OCI-LY1 (cell line): ENCODE measurements around the gene STPG4.

Experiments
- H2AFZ ChIP-seq: fragments of 200-600 bp; sonication (generic), shearing (Covaris generic); 2 replicates; pipeline ENCODE4 v1.6.0; 2014; ENCODE audit warnings: antibody characterized with exemption, mild to moderate bottlenecking, low read length
- H3F3A ChIP-seq: fragments of 200-600 bp; sonication (generic), shearing (Covaris generic); 2 replicates; pipeline ENCODE4 v1.6.0; 2014; ENCODE audit warnings: mild to moderate bottlenecking, antibody characterized with exemption, low read length, moderate library complexity; ENCODE audit not compliant: insufficient read depth
- H3K27ac ChIP-seq: fragments of 200-600 bp; sonication (generic); 2 replicates; pipeline ENCODE4 v1.5.1; 2014; ENCODE audit warnings: low read length, mixed run types, mild to moderate bottlenecking, low read depth; ENCODE audit not compliant: poor library complexity, severe bottlenecking
- H3K27me3 ChIP-seq: fragments of 200-600 bp; sonication (generic); 2 replicates; pipeline ENCODE4 v1.6.0; 2014; ENCODE audit warnings: antibody characterized with exemption, mild to moderate bottlenecking, low read length, moderate library complexity; ENCODE audit not compliant: insufficient read depth
- H3K36me3 ChIP-seq: fragments of 200-600 bp; sonication (generic); 2 replicates; pipeline ENCODE4 v1.6.1; 2014; ENCODE audit warnings: mild to moderate bottlenecking, antibody characterized with exemption, low read length, moderate library complexity, mixed read lengths; ENCODE audit not compliant: insufficient read depth
- H3K4me1 ChIP-seq: fragments of 200-600 bp; sonication (generic); 2 replicates; pipeline ENCODE4 v1.5.1; 2014; ENCODE audit warnings: mild to moderate bottlenecking, low read length, moderate library complexity; ENCODE audit not compliant: insufficient read depth, severe bottlenecking
- H3K4me2 ChIP-seq: fragments of 200-600 bp; sonication (generic), shearing (Covaris generic); 2 replicates; pipeline ENCODE4 v1.6.1; 2014; ENCODE audit warnings: low read length
- H3K4me3 ChIP-seq: fragments of 200-600 bp; sonication (generic); 2 replicates; pipeline ENCODE4 v1.5.1; 2014; ENCODE audit warnings: low read length, low read depth, mild to moderate bottlenecking, mixed read lengths; ENCODE audit not compliant: poor library complexity, severe bottlenecking
- H3K79me2 ChIP-seq: fragments of 200-600 bp; shearing (Covaris generic); 2 replicates; pipeline ENCODE4 v1.6.1; 2016; ENCODE audit warnings: mixed run types, low read length, mixed read lengths; ENCODE audit not compliant: insufficient read depth
- H3K9ac ChIP-seq: fragments of 200-600 bp; sonication (generic), shearing (Covaris generic); 2 replicates; pipeline ENCODE4 v1.6.1; 2014; ENCODE audit warnings: mild to moderate bottlenecking, low read length, mixed read lengths
- H3K9me2 ChIP-seq: fragments of 200-600 bp; sonication (generic), shearing (Covaris generic); 2 replicates; pipeline ENCODE4 v1.6.1; 2014; ENCODE audit warnings: low read depth, mild to moderate bottlenecking, low read length, mixed read lengths
- H3K9me3 ChIP-seq: fragments of 200-600 bp; shearing (Covaris generic); 2 replicates; pipeline ENCODE4 v1.6.1; 2014; ENCODE audit warnings: low read length, mixed read lengths
- H4K20me1 ChIP-seq: fragments of 200-600 bp; sonication (generic), shearing (Covaris generic); 2 replicates; pipeline ENCODE4 v1.6.0; 2016; ENCODE audit warnings: mild to moderate bottlenecking, low read length; ENCODE audit not compliant: insufficient read depth
- EZH2 ChIP-seq: fragments of 200-600 bp; sonication (generic), shearing (Covaris generic); IDR thresholded peaks from 2 replicates; pipeline ENCODE4 v1.8.0; 2017; ENCODE audit warnings: borderline replicate concordance, mixed run types, mild to moderate bottlenecking, antibody characterized with exemption, low read length, moderate library complexity, mixed read lengths
- TF ChIP-seq, protein P1 (sequence below): fragments of 200-600 bp; sonication (generic), shearing (Covaris generic); IDR thresholded peaks from 2 replicates; pipeline ENCODE4 v1.5.1; 2017; ENCODE audit warnings: mild to moderate bottlenecking, antibody characterized with exemption, low read length, moderate library complexity, mixed read lengths

Gene STPG4

GRCh38 chr2:47177043-47177565 lies 22.0 kb upstream of the STPG4 start:
- Histone ChIP-seq H3K9ac (peak overlapping the region; percentile 99), H3F3A (no peaks in the 10 kb centered on the region), H3K4me3 (peak overlapping the region; percentile 96), H3K4me1 (peaks cover 37% of the 10 kb centered on the region), H3K9me2 (no peaks in the 10 kb centered on the region), H3K79me2 (peaks cover 40% of the 10 kb centered on the region), H3K27me3 (no peaks in the 10 kb centered on the region), H2AFZ (peak overlapping the region; percentile 45), H3K36me3 (peaks cover 34% of the 10 kb centered on the region), H3K27ac (peak overlapping the region; percentile 93), H3K4me2 (peak overlapping the region; percentile 82), H4K20me1 (no peaks in the 10 kb centered on the region), H3K9me3 (no peaks in the 10 kb centered on the region)
- no peak for TF ChIP-seq EZH2
- TF ChIP-seq, protein P1, sequence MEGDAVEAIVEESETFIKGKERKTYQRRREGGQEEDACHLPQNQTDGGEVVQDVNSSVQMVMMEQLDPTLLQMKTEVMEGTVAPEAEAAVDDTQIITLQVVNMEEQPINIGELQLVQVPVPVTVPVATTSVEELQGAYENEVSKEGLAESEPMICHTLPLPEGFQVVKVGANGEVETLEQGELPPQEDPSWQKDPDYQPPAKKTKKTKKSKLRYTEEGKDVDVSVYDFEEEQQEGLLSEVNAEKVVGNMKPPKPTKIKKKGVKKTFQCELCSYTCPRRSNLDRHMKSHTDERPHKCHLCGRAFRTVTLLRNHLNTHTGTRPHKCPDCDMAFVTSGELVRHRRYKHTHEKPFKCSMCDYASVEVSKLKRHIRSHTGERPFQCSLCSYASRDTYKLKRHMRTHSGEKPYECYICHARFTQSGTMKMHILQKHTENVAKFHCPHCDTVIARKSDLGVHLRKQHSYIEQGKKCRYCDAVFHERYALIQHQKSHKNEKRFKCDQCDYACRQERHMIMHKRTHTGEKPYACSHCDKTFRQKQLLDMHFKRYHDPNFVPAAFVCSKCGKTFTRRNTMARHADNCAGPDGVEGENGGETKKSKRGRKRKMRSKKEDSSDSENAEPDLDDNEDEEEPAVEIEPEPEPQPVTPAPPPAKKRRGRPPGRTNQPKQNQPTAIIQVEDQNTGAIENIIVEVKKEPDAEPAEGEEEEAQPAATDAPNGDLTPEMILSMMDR = no peak

- Histone ChIP-seq H3K4me2 (peak overlapping the region; percentile 84), H3F3A (no peaks in the 10 kb centered on the region), H3K36me3 (peaks cover 57% of the 10 kb centered on the region), H4K20me1 (0 out of 2 replicates have a peak, but pooled peaks cover 5% of the 10 kb centered on the region), H3K79me2 (peaks cover 63% of the 10 kb centered on the region), H3K4me3 (peak overlapping the region; percentile 96), H3K9me3 (no peaks in the 10 kb centered on the region), H3K27ac (peak overlapping the region; percentile 48), H3K27me3 (no peaks in the 10 kb centered on the region), H2AFZ (no peak overlapping the region), H3K9ac (peak overlapping the region; percentile 99), H3K4me1 (peaks cover 59% of the 10 kb centered on the region), H3K9me2 (no peaks in the 10 kb centered on the region)
- TF ChIP-seq, protein P1 = no peak
- TF ChIP-seq EZH2 = no peak
Observed at GRCh38 chr2:47174733-47175361, 19.7 kb upstream of the STPG4 start.

DNA sequence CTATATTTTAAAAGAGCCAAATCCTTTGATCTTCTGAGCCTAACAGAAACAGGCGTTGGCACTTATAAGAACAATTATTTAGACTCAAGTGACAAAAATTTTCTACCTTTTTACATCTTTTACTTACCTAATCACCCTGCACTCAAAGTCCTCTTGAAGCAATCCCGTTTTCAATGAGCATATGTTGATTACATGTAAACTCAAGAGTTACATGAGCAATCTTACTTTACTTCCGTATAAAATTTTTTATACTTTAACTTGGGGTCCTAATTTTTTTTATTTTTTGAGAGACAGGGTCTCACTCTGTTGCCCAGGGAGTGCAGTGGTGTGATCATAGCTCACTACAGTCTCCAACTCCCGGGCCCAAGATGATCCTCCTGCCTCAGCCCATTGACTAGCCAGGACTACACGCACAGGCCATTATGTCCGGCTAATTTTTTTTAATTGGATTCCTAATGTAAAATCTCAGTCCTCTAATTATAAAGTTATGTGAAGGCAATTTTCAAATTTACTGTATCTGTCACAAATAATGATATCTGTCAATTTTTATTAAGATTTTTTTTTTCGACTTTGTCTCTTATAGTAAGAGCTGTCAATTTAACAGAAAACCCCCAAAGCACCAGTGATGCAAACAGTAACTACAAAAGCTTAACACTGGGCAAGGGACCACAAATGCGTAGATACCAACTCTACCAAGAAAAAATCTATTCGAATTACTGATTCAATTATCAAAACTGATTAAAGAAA lies 19.1 kb upstream of the STPG4 start:
- H3K36me3 ChIP-seq = peaks cover 64% of the 10 kb centered on the region
- no peak overlapping the region for H2AFZ ChIP-seq
- H3K4me1 ChIP-seq = peaks cover 59% of the 10 kb centered on the region
- peak overlapping the region; percentile 96 for H3K4me3 ChIP-seq
- H3K79me2 ChIP-seq = peaks cover 70% of the 10 kb centered on the region
- no peaks in the 10 kb centered on the region for H3K9me3 ChIP-seq
- peak overlapping the region; percentile 84 for H3K4me2 ChIP-seq
- no peaks in the 10 kb centered on the region for H3K27me3 ChIP-seq
- H3K9ac ChIP-seq = peak overlapping the region; percentile 99
- H4K20me1 ChIP-seq = 0 out of 2 replicates have a peak, but pooled peaks cover 5% of the 10 kb centered on the region
- no peaks in the 10 kb centered on the region for H3F3A ChIP-seq
- no peak for TF ChIP-seq EZH2
- TF ChIP-seq, protein P1 = no peak
- no peaks in the 10 kb centered on the region for H3K9me2 ChIP-seq
- no peak overlapping the region for H3K27ac ChIP-seq
